SK-N-SH treated with all-trans-retinoic acid at 6 μM for 48 hours (cell line): ENCODE measurements around the gene REXO4.

Experiments used
- ARNTL ChIP-seq: fragments of 450-650 bp; formaldehyde crosslinking; IDR thresholded peaks from 2 replicates; pipeline ENCODE4 v1.5.0; 2020; ENCODE audit warnings: low read depth, mild to moderate bottlenecking, moderate library complexity, borderline replicate concordance
- BACH2 ChIP-seq: fragments of 250-450 bp; sonication (Bioruptor Pico); IDR thresholded peaks from 2 replicates; pipeline ENCODE4 v1.9.0; 2021; ENCODE audit warnings: mild to moderate bottlenecking, borderline replicate concordance
- CSDC2 ChIP-seq: fragments of 250-450 bp; sonication (Bioruptor Pico); IDR thresholded peaks from 2 replicates; pipeline ENCODE4 v1.5.0; 2020; ENCODE audit warnings: mild to moderate bottlenecking, moderate library complexity
- ESRRG ChIP-seq: fragments of 250-450 bp; sonication (Bioruptor Pico); IDR thresholded peaks from 2 replicates; pipeline ENCODE4 v1.6.1; 2021; ENCODE audit warnings: mild to moderate bottlenecking
- RARB ChIP-seq: fragments of 250-450 bp; sonication (Bioruptor Pico); IDR thresholded peaks from 2 replicates; pipeline ENCODE4 v1.8.0; 2021; ENCODE audit warnings: mild to moderate bottlenecking, moderate library complexity
- SNAI2 ChIP-seq: fragments of 250-450 bp; sonication (Bioruptor Pico); IDR thresholded peaks from 2 replicates; pipeline ENCODE4 v1.5.0; 2020; ENCODE audit warnings: mild to moderate bottlenecking, moderate library complexity
- TCF4 ChIP-seq: fragments of 250-450 bp; sonication (Bioruptor Pico); IDR thresholded peaks from 2 replicates; pipeline ENCODE4 v1.8.0; 2021; ENCODE audit warnings: mild to moderate bottlenecking, moderate library complexity, borderline replicate concordance
- TOX ChIP-seq: fragments of 250-450 bp; sonication (Bioruptor Pico); IDR thresholded peaks from 2 replicates; pipeline ENCODE4 v1.8.0; 2021; ENCODE audit warnings: mild to moderate bottlenecking, moderate library complexity, borderline replicate concordance
- ZFP3 ChIP-seq: fragments of 250-450 bp; sonication (Bioruptor Pico); IDR thresholded peaks from 2 replicates; pipeline ENCODE4 v1.5.0; 2020; ENCODE audit warnings: mild to moderate bottlenecking, moderate library complexity
- ZNF565 ChIP-seq: fragments of 450-650 bp; formaldehyde crosslinking; conservative IDR thresholded peaks from 2 replicates; pipeline ENCODE4 v1.5.0; 2020; ENCODE audit warnings: low read depth, mild to moderate bottlenecking, moderate library complexity
- ZNF70 ChIP-seq: fragments of 450-650 bp; formaldehyde crosslinking; IDR thresholded peaks from 2 replicates; pipeline ENCODE4 v1.5.0; 2020; ENCODE audit warnings: mild to moderate bottlenecking, moderate library complexity
- ZNF8 ChIP-seq: fragments of 450-650 bp; formaldehyde crosslinking; IDR thresholded peaks from 2 replicates; pipeline ENCODE4 v1.5.0; 2020; ENCODE audit warnings: mild to moderate bottlenecking, moderate library complexity
- TF ChIP-seq, protein P1 (sequence below): fragments of 250-450 bp; sonication (Bioruptor Pico); IDR thresholded peaks from 2 replicates; pipeline ENCODE4 v1.8.0; 2020; ENCODE audit warnings: mild to moderate bottlenecking, moderate library complexity, borderline replicate concordance
- TF ChIP-seq, protein P2 (sequence below): fragments of 250-450 bp; sonication (Bioruptor Pico); IDR thresholded peaks from 2 replicates; pipeline ENCODE4 v1.8.0; 2021; ENCODE audit warnings: low read depth, mild to moderate bottlenecking, moderate library complexity, borderline replicate concordance

DNA sequence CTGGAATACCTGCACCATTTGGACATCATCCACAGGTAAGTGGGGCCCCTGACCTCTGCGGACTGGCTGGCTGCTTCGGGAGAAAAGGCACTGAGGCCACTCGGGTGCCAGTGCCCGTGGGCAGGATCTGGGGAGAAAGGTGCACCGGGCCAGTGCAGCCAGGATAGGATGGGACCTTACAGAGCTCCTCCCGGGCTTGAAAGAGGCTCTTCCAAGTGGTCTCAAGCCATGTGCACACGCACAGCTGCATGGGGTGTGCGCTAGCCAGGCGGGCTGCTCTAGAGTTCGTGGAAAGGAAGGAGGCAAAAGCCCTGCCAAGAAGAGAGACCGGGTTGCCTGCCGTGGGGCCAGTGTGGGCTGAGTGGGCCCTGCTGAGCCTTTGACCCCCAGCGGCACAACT lies 28.2 kb downstream of the REXO4 start:
- no peak for TF ChIP-seq ZNF565 (CRISPR knock-in tag)
- no peak for TF ChIP-seq CSDC2 (CRISPR knock-in tag)
- TF ChIP-seq ARNTL (CRISPR knock-in tag) = no peak
- no peak for TF ChIP-seq RARB
- TF ChIP-seq BACH2 (CRISPR knock-in tag) = no peak
- no peak for TF ChIP-seq TCF4 (CRISPR knock-in tag)
- TF ChIP-seq, protein P1, sequence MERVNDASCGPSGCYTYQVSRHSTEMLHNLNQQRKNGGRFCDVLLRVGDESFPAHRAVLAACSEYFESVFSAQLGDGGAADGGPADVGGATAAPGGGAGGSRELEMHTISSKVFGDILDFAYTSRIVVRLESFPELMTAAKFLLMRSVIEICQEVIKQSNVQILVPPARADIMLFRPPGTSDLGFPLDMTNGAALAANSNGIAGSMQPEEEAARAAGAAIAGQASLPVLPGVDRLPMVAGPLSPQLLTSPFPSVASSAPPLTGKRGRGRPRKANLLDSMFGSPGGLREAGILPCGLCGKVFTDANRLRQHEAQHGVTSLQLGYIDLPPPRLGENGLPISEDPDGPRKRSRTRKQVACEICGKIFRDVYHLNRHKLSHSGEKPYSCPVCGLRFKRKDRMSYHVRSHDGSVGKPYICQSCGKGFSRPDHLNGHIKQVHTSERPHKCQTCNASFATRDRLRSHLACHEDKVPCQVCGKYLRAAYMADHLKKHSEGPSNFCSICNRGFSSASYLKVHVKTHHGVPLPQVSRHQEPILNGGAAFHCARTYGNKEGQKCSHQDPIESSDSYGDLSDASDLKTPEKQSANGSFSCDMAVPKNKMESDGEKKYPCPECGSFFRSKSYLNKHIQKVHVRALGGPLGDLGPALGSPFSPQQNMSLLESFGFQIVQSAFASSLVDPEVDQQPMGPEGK (CRISPR knock-in tag) = no peak
- TF ChIP-seq SNAI2 (CRISPR knock-in tag) = no peak
- TF ChIP-seq ESRRG (CRISPR knock-in tag) = no peak
- no peak for TF ChIP-seq ZNF70 (CRISPR knock-in tag)
- TF ChIP-seq ZNF8 (CRISPR knock-in tag) = no peak
- TF ChIP-seq ZFP3 = no peak
- TF ChIP-seq, protein P2, sequence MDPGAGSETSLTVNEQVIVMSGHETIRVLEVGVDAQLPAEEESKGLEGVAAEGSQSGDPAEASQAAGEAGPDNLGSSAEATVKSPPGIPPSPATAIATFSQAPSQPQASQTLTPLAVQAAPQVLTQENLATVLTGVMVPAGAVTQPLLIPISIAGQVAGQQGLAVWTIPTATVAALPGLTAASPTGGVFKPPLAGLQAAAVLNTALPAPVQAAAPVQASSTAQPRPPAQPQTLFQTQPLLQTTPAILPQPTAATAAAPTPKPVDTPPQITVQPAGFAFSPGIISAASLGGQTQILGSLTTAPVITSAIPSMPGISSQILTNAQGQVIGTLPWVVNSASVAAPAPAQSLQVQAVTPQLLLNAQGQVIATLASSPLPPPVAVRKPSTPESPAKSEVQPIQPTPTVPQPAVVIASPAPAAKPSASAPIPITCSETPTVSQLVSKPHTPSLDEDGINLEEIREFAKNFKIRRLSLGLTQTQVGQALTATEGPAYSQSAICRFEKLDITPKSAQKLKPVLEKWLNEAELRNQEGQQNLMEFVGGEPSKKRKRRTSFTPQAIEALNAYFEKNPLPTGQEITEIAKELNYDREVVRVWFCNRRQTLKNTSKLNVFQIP (CRISPR knock-in tag) = no peak
- no peak for TF ChIP-seq TOX (CRISPR knock-in tag)
